Kidney (tissue), 14 donors: ENCODE data around the gene SPRING1. TPM values are rescaled to one million over a fixed set of nuclear protein-coding genes. Genes with fewer than 3 reads are reported as not detected.

ENCODE experiments used
- DNase-seq, 5 donors: peaks; one replicate each; pipeline ENCODE4 v3.0.0-alpha.2; 2013 to 2020
- FAIRE-seq: peaks from 2 replicates; lab custom pipeline; 2012; peaks lifted over from hg19 to GRCh38; lab: Jason Lieb, UNC
- H3K27ac ChIP-seq, 2 donors: one replicate each; pipeline ENCODE4 v1.7.0; 2013; ENCODE audit warnings: low read depth in 2 of 2, low read length in 2 of 2, inconsistent platforms in 1 of 2
- H3K27me3 ChIP-seq: one replicate; pipeline ENCODE4 v1.7.1; 2013; ENCODE audit warnings: low read length, inconsistent platforms; ENCODE audit not compliant: control insufficient read depth, insufficient read depth
- H3K36me3 ChIP-seq, 3 donors: one replicate each; pipeline versions ENCODE4 v1.7.0 to v1.7.1; 2013; ENCODE audit warnings: low read length in 3 of 3, control low read depth in 1 of 3, inconsistent platforms in 1 of 3; ENCODE audit not compliant: insufficient read depth in 3 of 3, control insufficient read depth in 2 of 3
- H3K4me1 ChIP-seq, 3 donors: one replicate each; pipeline versions ENCODE4 v1.7.0 to v1.7.1; 2013; ENCODE audit warnings: low read length in 3 of 3, inconsistent platforms in 1 of 3, low read depth in 1 of 3; ENCODE audit not compliant: control insufficient read depth in 2 of 3, insufficient read depth in 2 of 3
- H3K4me3 ChIP-seq, 3 donors: one replicate each; pipeline versions ENCODE4 v1.7.0 to v1.8.1; 2013; ENCODE audit warnings: low read length in 3 of 3, control low read depth in 1 of 3, inconsistent platforms in 1 of 3
- H3K9ac ChIP-seq, 3 donors: one replicate each; pipeline versions ENCODE4 v1.7.0 to v1.7.1; 2013; ENCODE audit warnings: low read length in 3 of 3, control low read depth in 1 of 3, inconsistent platforms in 1 of 3
- H3K9me3 ChIP-seq, 3 donors: one replicate each; pipeline versions ENCODE4 v1.7.0 to v1.7.1; 2013; ENCODE audit warnings: low read length in 3 of 3, control low read depth in 1 of 3, inconsistent platforms in 1 of 3; ENCODE audit not compliant: control insufficient read depth in 2 of 3, insufficient read depth in 1 of 3
- intact Hi-C: fragments of 100-400 bp; cut with DNase I; formaldehyde crosslinking; loops from one replicate; pipeline ENCODE4 v1.11.1; 2022
- polyA plus RNA-seq: library from polyadenylated mRNA; stranded (reverse); fragments of 350-450 nt; fragmentation: Illumina TruSeq; extraction: RNeasy Lipid Tissue Mini Kit (QIAGEN cat#74804); gene quantifications from one replicate; pipeline ENCODE4 v1.2.3, GENCODE V29; 2014; ENCODE audit warnings: low read depth, low replicate concordance; ENCODE audit not compliant: insufficient read depth
- total RNA-seq: library from RNA; stranded (reverse); fragmentation: NEBNext Ultra II Directional; extraction: Animal tissue kit (Norgen Biotek cat#: 25700); gene quantifications from one replicate; pipeline ENCODE4 v1.2.1, GENCODE V29; 2021
- TF ChIP-seq, protein P1 (sequence below): IDR thresholded peaks from 3 replicates; pipeline ENCODE4 v1.5.1; 2012; ENCODE audit warnings: mild to moderate bottlenecking, moderate library complexity, borderline replicate concordance; ENCODE audit not compliant: insufficient read depth; ENCODE audit errors: extremely low read depth
- donor health status: control.
- donor health status: control.
- donor health status: control.
- donor health status: control.
- donor health status: control.
- donor health status: DM: yes; HTN: yes; CAD: no.
- donor health status: Normal renal cell carcinoma (clear cell type).

SPRING1 gene
- total and polyA plus RNA-seq, 2 donors from 2014 or later, result 45.3 to 49.4 TPM

DNA sequence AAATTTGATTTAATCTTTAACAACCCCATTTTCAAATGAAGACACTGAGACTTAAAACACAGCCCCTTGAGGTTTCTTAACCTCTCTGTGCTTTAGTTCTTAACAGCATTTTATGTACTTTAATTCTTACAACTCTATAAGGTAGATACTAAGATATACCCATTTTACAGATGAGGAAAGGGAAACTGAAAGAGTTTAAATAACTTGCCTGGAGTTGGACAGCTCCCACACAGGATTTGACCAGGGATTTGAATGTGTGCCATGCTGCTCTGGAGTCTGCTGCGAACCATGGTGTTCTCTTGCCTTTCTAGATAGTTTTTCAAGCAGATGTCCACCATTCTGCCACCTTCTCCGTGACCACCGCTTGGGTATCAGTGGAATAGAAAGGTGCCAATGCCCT, 28.4 kb upstream of the SPRING1 start:
- H3K9ac ChIP-seq, result no peak overlapping the region
- DNase-seq (no peak), FAIRE-seq (no peak)
- H3K36me3 ChIP-seq, result no peaks in the 10 kb centered on the region
- no peak overlapping the region for H3K4me3 ChIP-seq
- TF ChIP-seq, protein P1, sequence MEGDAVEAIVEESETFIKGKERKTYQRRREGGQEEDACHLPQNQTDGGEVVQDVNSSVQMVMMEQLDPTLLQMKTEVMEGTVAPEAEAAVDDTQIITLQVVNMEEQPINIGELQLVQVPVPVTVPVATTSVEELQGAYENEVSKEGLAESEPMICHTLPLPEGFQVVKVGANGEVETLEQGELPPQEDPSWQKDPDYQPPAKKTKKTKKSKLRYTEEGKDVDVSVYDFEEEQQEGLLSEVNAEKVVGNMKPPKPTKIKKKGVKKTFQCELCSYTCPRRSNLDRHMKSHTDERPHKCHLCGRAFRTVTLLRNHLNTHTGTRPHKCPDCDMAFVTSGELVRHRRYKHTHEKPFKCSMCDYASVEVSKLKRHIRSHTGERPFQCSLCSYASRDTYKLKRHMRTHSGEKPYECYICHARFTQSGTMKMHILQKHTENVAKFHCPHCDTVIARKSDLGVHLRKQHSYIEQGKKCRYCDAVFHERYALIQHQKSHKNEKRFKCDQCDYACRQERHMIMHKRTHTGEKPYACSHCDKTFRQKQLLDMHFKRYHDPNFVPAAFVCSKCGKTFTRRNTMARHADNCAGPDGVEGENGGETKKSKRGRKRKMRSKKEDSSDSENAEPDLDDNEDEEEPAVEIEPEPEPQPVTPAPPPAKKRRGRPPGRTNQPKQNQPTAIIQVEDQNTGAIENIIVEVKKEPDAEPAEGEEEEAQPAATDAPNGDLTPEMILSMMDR, result no peak
- intact Hi-C loops, result no loop called here
- no peaks in the 10 kb centered on the region for H3K27me3 ChIP-seq
- H3K27ac ChIP-seq, result no peak overlapping the region
- no peaks in the 10 kb centered on the region for H3K9me3 ChIP-seq
- no peaks in the 10 kb centered on the region for H3K4me1 ChIP-seq

DNA sequence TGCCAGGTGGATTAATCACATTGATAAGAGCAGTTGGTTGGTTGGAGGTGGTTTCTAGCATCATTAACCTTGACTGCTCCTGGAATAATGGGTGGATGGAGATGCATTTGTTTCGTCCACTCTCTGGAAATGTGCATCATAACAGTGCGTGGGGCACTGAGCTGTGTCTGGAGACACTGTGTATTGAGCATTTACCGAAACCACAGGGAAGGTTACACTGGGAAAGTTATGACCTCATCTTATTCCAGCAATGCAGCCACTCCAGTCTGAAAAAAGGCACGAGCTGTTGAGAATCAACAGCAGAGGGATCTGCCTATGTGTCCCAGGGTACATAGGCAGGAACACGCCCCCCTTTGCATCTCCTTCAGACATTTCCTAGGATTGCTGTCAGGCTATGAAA, 27.4 kb upstream of the SPRING1 start:
- Histone ChIP-seq H3K4me3 (no peak overlapping the region), H3K27me3 (no peaks in the 10 kb centered on the region), H3K4me1 (no peaks in the 10 kb centered on the region), H3K36me3 (no peaks in the 10 kb centered on the region), H3K9ac (no peak overlapping the region), H3K9me3 (no peaks in the 10 kb centered on the region), H3K27ac (no peak overlapping the region)
- DNase-seq (no peak), FAIRE-seq (no peak)
- TF ChIP-seq, protein P1, result no peak
- intact Hi-C loops, result no loop called here

DNA sequence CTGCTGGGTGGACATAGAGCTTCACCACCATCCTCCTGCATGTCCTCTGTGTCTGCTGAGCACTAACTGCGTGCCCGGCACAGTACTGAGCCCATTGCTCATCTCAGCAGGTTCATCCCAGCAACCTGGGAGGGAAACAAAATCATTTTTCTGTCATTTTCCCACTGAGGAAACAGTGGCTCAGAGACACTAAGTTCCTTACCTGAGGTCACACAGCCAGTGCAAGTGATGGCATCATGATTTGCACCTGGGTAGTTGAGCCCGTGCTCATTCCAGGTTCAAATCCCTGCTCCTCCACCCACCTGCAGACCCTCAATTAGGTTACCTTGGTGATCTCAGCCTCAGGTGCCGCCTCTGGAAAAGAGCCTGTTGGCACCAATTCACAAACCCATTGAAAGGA, 23.6 kb upstream of the SPRING1 start:
- H3K27ac ChIP-seq, result no peak overlapping the region
- no peak overlapping the region for H3K4me3 ChIP-seq
- no peak overlapping the region for H3K9ac ChIP-seq
- FAIRE-seq, result no peak
- TF ChIP-seq, protein P1, result no peak
- H3K36me3 ChIP-seq, result no peaks in the 10 kb centered on the region
- no peaks in the 10 kb centered on the region for H3K9me3 ChIP-seq
- intact Hi-C loops, result no loop called here
- H3K4me1 ChIP-seq, result no peaks in the 10 kb centered on the region
- no peaks in the 10 kb centered on the region for H3K27me3 ChIP-seq
- DNase-seq, result no peak

DNA sequence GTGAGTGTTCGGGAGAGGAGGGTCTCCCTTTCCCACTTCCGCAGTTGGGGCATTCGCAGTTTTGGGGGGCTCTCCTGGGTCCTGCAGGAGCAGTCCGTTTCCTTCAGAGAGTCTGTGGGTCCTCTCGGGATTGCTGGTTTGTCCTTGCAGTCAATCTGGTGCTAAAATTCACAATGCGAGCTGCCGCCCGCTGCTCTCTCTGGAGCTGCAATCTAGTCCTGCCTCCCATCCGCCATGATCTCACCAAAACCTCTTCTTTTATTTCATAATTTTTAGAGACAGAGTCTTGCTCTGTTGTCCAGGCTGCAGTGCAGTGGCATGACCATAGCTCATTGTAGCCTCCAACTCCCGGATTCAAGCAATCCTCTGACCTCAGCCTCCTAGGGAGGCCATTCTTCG, 22.8 kb upstream of the SPRING1 start:
- TF ChIP-seq, protein P1, result no peak
- no peaks in the 10 kb centered on the region for H3K4me1 ChIP-seq
- no peaks in the 10 kb centered on the region for H3K9me3 ChIP-seq
- DNase-seq (no peak), FAIRE-seq (no peak)
- H3K27me3 ChIP-seq, result no peaks in the 10 kb centered on the region
- H3K36me3 ChIP-seq, result no peaks in the 10 kb centered on the region
- H3K9ac ChIP-seq, result no peak overlapping the region
- intact Hi-C loops, result no loop called here
- H3K27ac ChIP-seq, result no peak overlapping the region
- H3K4me3 ChIP-seq, result no peak overlapping the region
